Spleen (tissue), 11 donors: ENCODE measurements around the gene SNED1. TPM values are rescaled to one million over a fixed set of nuclear protein-coding genes. Genes with fewer than 3 reads are reported as not detected.

ENCODE experiments used
- DNase-seq: peaks from one replicate; pipeline ENCODE4 v3.0.0-alpha.2; 2020
- H3K27ac ChIP-seq, 8 donors: fragments of 200-600 bp; sonication (generic) in 7 of 8; 1 replicate in 4 of 8; 2 replicates in 4 of 8; pipeline versions ENCODE4 v1.5.0 to v1.8.0; 2016 to 2021; ENCODE audit warnings: inconsistent platforms in 4 of 8, mild to moderate bottlenecking in 4 of 8, moderate library complexity in 1 of 8
- H3K27me3 ChIP-seq, 7 donors: fragments of 200-600 bp; sonication (generic) in 6 of 7; replicated peaks in 1 of 7; 1 replicate in 4 of 7; 2 replicates in 3 of 7; pipeline versions ENCODE4 v1.5.0 to v1.8.0; 2016 to 2021; ENCODE audit warnings: inconsistent platforms in 3 of 7, mild to moderate bottlenecking in 1 of 7
- H3K36me3 ChIP-seq, 6 donors: fragments of 200-600 bp; sonication (generic) in 5 of 6; 1 replicate in 4 of 6; 2 replicates in 2 of 6; pipeline versions ENCODE4 v1.5.0 to v1.8.0; 2016 to 2021; ENCODE audit warnings: inconsistent platforms in 2 of 6
- H3K4me1 ChIP-seq, 6 donors: fragments of 200-600 bp; sonication (generic) in 5 of 6; 1 replicate in 3 of 6; 2 replicates in 3 of 6; pipeline versions ENCODE4 v1.5.0 to v1.8.0; 2016 to 2021; ENCODE audit warnings: inconsistent platforms in 3 of 6
- H3K4me3 ChIP-seq, 8 donors: fragments of 200-600 bp; sonication (generic) in 7 of 8; 1 replicate in 4 of 8; 2 replicates in 4 of 8; pipeline versions ENCODE4 v1.5.0 to v1.8.0; 2016 to 2021; ENCODE audit warnings: inconsistent platforms in 4 of 8, mild to moderate bottlenecking in 4 of 8, moderate library complexity in 2 of 8
- H3K9me3 ChIP-seq, 8 donors: fragments of 200-600 bp; sonication (generic) in 7 of 8; 1 replicate in 4 of 8; 2 replicates in 4 of 8; pipeline versions ENCODE4 v1.5.0 to v1.8.0; 2016 to 2021; ENCODE audit warnings: inconsistent platforms in 4 of 8
- POLR2A ChIP-seq, 3 donors: fragments of 450-650 bp; IDR thresholded peaks; one replicate each; pipeline ENCODE4 v1.5.1; 2017; ENCODE audit warnings: antibody characterized with exemption in 3 of 3, mild to moderate bottlenecking in 1 of 3
- POLR2AphosphoS5 ChIP-seq, 3 donors: sonication (generic); formaldehyde crosslinking; IDR thresholded peaks; one replicate each; pipeline ENCODE4 v1.5.1; 2017; ENCODE audit warnings: antibody characterized with exemption in 3 of 3
- WGBS, 5 donors: extraction: QIAGEN DNeasy Blood & Tissue Kit in 3 of 5; methylation state at CpG; one replicate each; pipeline versions ENCODE4 v1.1.5 to v1.1.7; 2013 to 2018; 5-methylcytosine and 5-hydroxymethylcytosine counted together
- intact Hi-C: fragments of 100-400 bp; cut with DNase I; formaldehyde crosslinking; loops from one replicate; pipeline ENCODE4 v1.15.0; 2023; ENCODE audit warnings: low total_unique reads
- polyA plus RNA-seq, 3 donors: library from polyadenylated mRNA; stranded (reverse); fragments of 200-250 nt; gene quantifications; one replicate each; pipeline ENCODE4 v1.2.1, GENCODE V29; 2013
- total RNA-seq, 7 donors: library from RNA; depleted of rRNA in 3 of 7; stranded (reverse); fragments of >200 nt in 3 of 7; fragmentation: NEBNext Ultra II Directional in 4 of 7; extraction: Animal tissue kit (Norgen Biotek cat#: 25700) in 4 of 7; gene quantifications; one replicate each; pipeline versions ENCODE4 v1.1.0 to v1.2.1, GENCODE V29; 2016 to 2021
- TF ChIP-seq, protein P1 (sequence below), 11 experiments: fragments of 200-600 bp in 7 of 11; fragments of 450-650 bp in 4 of 11; sonication (generic) in 4 of 11; IDR thresholded peaks in 8 of 11; conservative IDR thresholded peaks in 3 of 11; 1 replicate in 7 of 11; 2 replicates in 4 of 11; pipeline versions ENCODE4 v1.4.0 to v1.8.0; 2016 to 2021; ENCODE audit warnings: antibody characterized with exemption in 11 of 11, inconsistent platforms in 4 of 11, mild to moderate bottlenecking in 1 of 11
- donor health status: healthy with polysubstance abuse.
- donor health status: DM: no; HTN: no; CAD: no; lungs with moderate emphysema.
- donor health status: DM: no; HTN: no; CAD: no.
- donor health status: Bipolar disorder and iron deficiency.
- donor health status: healthy.
- donor health status: DM: no; HTN: no; CAD: no.
- donor health status: DM: yes; HTN: yes; CAD: no.

SNED1 gene
- total and polyA plus RNA-seq, 10 donors: 2.6 to 85.3 (median 45.5) TPM

DNA sequence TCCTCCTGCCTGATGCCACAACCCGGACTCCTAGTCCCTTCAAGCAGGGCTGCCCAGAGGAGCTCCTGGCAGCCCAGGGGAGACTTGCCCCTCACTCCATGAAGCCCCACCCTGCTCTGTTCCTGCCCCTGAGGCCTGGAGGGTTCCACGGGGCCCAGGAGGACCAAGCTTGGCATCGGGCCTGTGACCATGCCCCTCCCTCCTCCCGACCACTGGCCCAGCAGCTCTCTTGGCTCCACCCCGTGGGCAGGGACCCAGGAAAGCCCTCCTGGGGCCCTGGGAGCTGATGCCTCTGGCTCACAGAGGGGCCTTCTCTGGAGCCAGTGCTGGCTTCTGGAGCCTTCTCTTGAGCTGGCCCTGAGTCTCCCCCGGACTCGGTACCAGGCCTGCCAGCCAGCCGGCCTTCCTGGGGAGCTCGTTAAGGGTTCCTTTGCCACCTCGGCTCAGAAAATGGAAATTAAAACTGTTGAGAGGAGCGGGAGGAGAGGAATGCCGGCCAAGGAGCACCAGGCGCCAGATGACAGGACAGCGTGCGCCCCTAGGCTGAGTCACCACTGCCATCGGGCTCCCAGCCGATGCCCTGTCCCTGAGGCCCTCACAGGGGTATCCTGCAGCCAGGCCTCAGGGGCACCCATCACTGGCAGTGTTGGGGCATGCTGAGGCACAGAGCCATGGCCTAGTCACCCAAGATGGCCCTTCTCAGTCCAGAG is 40.6 kb upstream of the SNED1 start:
- peaks cover 0 to 10% (median 0%) of the 10 kb centered on the region in 7 donors for H3K27me3 ChIP-seq
- H3K27ac ChIP-seq: peak overlapping the region in 4 of 8 donors; percentile 5 to 25 (median 14)
- H3K4me3 ChIP-seq: no peak overlapping the region
- DNase-seq: no peak
- intact Hi-C loops: no loop called here
- TF ChIP-seq POLR2AphosphoS5 (IDR thresholded peaks at IDR 0.05) (no peak), POLR2A (IDR thresholded peaks at IDR 0.05) (no peak)
- TF ChIP-seq, protein P1, sequence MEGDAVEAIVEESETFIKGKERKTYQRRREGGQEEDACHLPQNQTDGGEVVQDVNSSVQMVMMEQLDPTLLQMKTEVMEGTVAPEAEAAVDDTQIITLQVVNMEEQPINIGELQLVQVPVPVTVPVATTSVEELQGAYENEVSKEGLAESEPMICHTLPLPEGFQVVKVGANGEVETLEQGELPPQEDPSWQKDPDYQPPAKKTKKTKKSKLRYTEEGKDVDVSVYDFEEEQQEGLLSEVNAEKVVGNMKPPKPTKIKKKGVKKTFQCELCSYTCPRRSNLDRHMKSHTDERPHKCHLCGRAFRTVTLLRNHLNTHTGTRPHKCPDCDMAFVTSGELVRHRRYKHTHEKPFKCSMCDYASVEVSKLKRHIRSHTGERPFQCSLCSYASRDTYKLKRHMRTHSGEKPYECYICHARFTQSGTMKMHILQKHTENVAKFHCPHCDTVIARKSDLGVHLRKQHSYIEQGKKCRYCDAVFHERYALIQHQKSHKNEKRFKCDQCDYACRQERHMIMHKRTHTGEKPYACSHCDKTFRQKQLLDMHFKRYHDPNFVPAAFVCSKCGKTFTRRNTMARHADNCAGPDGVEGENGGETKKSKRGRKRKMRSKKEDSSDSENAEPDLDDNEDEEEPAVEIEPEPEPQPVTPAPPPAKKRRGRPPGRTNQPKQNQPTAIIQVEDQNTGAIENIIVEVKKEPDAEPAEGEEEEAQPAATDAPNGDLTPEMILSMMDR (IDR thresholded peaks at IDR 0.05 in 8 of 11, conservative IDR thresholded peaks at IDR 0.05 in 3 of 11): no peak
- 75 to 92% (median 78%) methylated on average over 11 to 17 of the region's 17 CpGs for WGBS, 5 donors
- no peaks in the 10 kb centered on the region for H3K36me3 ChIP-seq
- no peaks in the 10 kb centered on the region for H3K9me3 ChIP-seq
- H3K4me1 ChIP-seq: peaks cover 6 to 35% (median 17%) of the 10 kb centered on the region in 6 donors

DNA sequence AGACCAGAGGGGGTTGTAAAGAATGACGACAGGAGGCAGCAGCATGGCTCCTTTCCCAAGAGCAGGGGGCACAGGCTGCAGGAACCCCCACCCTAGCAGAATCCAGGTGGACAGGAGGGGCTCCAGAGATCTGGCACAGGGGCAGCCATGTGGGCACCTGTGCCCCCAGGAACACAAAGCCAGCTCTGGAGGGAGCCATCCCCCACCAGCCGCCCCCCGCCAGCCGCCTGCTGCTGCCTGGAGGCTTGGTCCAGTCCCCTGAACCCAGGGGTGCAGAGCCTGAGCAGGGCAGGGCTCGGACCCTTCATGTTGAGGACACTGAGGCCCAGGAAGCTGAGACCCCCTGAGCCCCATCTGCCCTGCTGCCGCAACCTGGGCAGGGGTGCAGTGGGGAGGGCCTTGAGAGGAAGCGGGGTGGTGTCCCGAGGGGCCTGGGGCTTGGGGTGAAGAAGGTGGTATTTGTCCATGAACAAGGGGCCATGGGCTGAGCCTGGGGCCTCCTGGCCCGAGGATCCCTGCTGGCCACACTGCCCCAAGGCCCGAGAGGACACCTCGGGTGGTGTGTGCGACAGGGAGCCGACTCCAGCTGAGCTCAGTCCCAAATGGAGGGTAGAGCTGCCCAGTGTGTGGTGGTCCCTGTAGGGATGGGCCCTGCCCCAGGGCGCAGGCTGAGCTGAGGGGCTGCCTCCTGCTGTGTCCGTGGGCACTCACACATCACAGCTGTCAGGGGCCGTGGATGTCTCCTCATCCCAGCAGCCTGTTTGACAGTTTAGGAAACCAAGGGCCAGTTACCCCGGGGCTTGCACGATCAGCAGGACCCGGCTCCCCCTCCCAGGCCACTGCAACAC is 39.8 kb upstream of the SNED1 start:
- TF ChIP-seq, protein P1 (IDR thresholded peaks at IDR 0.05 in 8 of 11, conservative IDR thresholded peaks at IDR 0.05 in 3 of 11): no peak
- no peak for TF ChIP-seq POLR2A (IDR thresholded peaks at IDR 0.05)
- TF ChIP-seq POLR2AphosphoS5 (IDR thresholded peaks at IDR 0.05): no peak
- Histone ChIP-seq H3K9me3 (no peaks in the 10 kb centered on the region), H3K27ac (peak overlapping the region in 3 of 8 donors; percentile 5 to 89 (median 18)), H3K27me3 (peaks cover 0 to 10% (median 0%) of the 10 kb centered on the region in 7 donors), H3K36me3 (no peaks in the 10 kb centered on the region), H3K4me3 (no peak overlapping the region), H3K4me1 (peaks cover 11 to 43% (median 24%) of the 10 kb centered on the region in 6 donors)
- peak; percentile 69 for DNase-seq
- intact Hi-C loops: no loop called here
- 84 to 96% (median 92%) methylated on average over 10 to 19 of the region's 19 CpGs for WGBS, 5 donors

DNA sequence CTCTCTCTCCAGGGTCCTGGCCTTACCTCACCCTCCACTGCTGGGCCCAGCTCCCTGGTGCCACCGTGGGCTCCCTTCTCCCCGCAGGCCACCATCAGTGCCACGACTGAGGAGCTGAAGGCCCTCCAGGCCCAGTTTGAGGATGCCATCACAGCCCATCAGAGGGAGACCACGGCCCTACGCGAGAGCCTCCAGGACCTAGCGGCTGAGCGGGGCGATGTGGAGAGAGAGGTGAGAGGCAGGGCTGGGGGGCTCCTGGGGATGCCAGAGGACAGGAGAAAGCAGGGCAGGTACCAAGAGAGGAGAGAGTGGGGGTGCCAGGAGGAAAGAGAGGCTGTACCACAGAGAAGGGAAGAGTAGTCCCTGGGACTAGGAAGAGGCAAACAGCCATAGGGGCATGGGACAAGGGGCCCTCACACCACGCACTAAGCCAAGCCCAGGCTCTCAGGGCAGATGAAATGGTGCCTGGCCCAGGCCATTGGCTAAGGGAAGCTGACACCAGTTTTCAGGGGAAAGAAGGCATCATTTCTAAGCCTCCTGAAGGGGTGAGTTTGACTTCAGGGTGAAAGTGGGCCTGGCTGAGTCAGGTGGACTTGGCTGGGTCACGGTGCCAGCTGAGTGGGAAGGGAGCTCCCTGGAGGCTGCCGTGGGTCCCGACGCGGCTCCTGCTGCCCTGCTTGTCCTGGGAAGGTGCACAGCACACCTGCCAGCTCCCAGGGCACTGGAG is 39.0 kb upstream of the SNED1 start:
- TF ChIP-seq POLR2AphosphoS5 (IDR thresholded peaks at IDR 0.05) (no peak), POLR2A (IDR thresholded peaks at IDR 0.05) (no peak)
- TF ChIP-seq, protein P1 (IDR thresholded peaks at IDR 0.05 in 8 of 11, conservative IDR thresholded peaks at IDR 0.05 in 3 of 11): no peak
- intact Hi-C loops: no loop called here
- Histone ChIP-seq H3K9me3 (no peaks in the 10 kb centered on the region), H3K27ac (peak overlapping the region in 7 of 8 donors; percentile 32 to 97 (median 84)), H3K27me3 (peaks cover 0 to 10% (median 0%) of the 10 kb centered on the region in 7 donors), H3K4me3 (no peak overlapping the region), H3K4me1 (peaks cover 13 to 50% (median 26%) of the 10 kb centered on the region in 6 donors), H3K36me3 (no peaks in the 10 kb centered on the region)
- DNase-seq: peak; percentile 64
- 80 to 95% (median 85%) methylated on average over 12 to 15 of the region's 15 CpGs for WGBS, 5 donors
